IMR-90 (cell line): ENCODE results near the gene VPREB3. TPM values are rescaled to one million over a fixed set of nuclear protein-coding genes. Genes with fewer than 3 reads are reported as not detected.
A peak's percentile ranks its signal among the peaks of the same experiment; 100 is the strongest.

Source experiments
- ATAC-seq: fragments of 200-7000 bp; cut with Tn5 transposase; 2 replicates; pipeline ENCODE4 v1.9.1; 2020; ENCODE audit warnings: low read depth, mild to moderate bottlenecking, moderate library complexity
- BruUV-seq: library from RNA; stranded (reverse); fragments of 400-500 nt; replicated peaks from 2 replicates; lab custom pipeline; 2021; lab: Mats Ljungman, UMichigan
- CTCF ChIA-PET: fragments of 300-600 bp; formaldehyde crosslinking; extraction: SDS; loops from one replicate; lab custom pipeline; 2021; ENCODE audit warnings: antibody characterized with exemption; lab: Yijun Ruan, JAX
- POLR2A ChIA-PET: fragments of 300-600 bp; sonication (Branson Sonifier 250); formaldehyde crosslinking; loops from one replicate; lab custom pipeline; 2022; ENCODE audit warnings: antibody characterized with exemption; ENCODE audit not compliant: unreplicated experiment; lab: Charles Lee
- DNase-seq: peaks from one replicate; pipeline ENCODE4 v3.0.0; 2013
- H2AFZ ChIP-seq: replicated peaks from 2 replicates; pipeline ENCODE3; 2013; ENCODE audit warnings: low read length, mild to moderate bottlenecking; ENCODE audit not compliant: poor library complexity
- H2AK5ac ChIP-seq: 2 replicates; pipeline ENCODE4 v1.6.1; 2013; ENCODE audit warnings: low read depth, low read length, inconsistent platforms
- H2AK9ac ChIP-seq: replicated peaks from 2 replicates; pipeline ENCODE3; 2013; ENCODE audit warnings: mild to moderate bottlenecking, low read depth, low read length, moderate library complexity; ENCODE audit not compliant: poor library complexity
- H2BK120ac ChIP-seq: 2 replicates; pipeline ENCODE4 v1.6.1; 2013; ENCODE audit warnings: low read depth, low read length, inconsistent platforms
- H2BK15ac ChIP-seq: 3 replicates; pipeline ENCODE4 v1.6.1; 2013; ENCODE audit warnings: low read depth, low read length, inconsistent platforms
- H2BK20ac ChIP-seq: 2 replicates; pipeline ENCODE4 v1.6.1; 2013; ENCODE audit warnings: low read depth, mild to moderate bottlenecking, inconsistent platforms, low read length, moderate library complexity
- H2BK5ac ChIP-seq: 2 replicates; pipeline ENCODE4 v1.6.1; 2013; ENCODE audit warnings: mild to moderate bottlenecking, low read depth, low read length, inconsistent platforms; ENCODE audit not compliant: poor library complexity, severe bottlenecking
- H3K14ac ChIP-seq: replicated peaks from 2 replicates; pipeline ENCODE4 v1.6.1; 2013; ENCODE audit warnings: low read depth, low read length, inconsistent platforms
- H3K18ac ChIP-seq: 2 replicates; pipeline ENCODE4 v1.6.1; 2013; ENCODE audit warnings: low read depth, low read length, control low read depth
- H3K23ac ChIP-seq: 2 replicates; pipeline ENCODE4 v1.6.1; 2013; ENCODE audit warnings: low read depth, low read length, inconsistent platforms
- H3K27ac ChIP-seq: 2 replicates; pipeline ENCODE4 v1.5.1; 2013; ENCODE audit warnings: mild to moderate bottlenecking, control low read depth, low read length; ENCODE audit not compliant: insufficient read depth
- H3K27me3 ChIP-seq: 2 replicates; pipeline ENCODE4 v1.6.1; 2013; ENCODE audit warnings: low read length; ENCODE audit not compliant: control insufficient read depth, insufficient read depth
- H3K36me3 ChIP-seq: 2 replicates; pipeline ENCODE4 v1.6.1; 2013; ENCODE audit warnings: low read length, mixed read lengths; ENCODE audit not compliant: control insufficient read depth, insufficient read depth
- H3K4ac ChIP-seq: 2 replicates; pipeline ENCODE4 v1.6.1; 2013; ENCODE audit warnings: low read depth, low read length, inconsistent platforms
- H3K4me1 ChIP-seq: 2 replicates; pipeline ENCODE4 v1.6.1; 2013; ENCODE audit warnings: low read length, mixed read lengths; ENCODE audit not compliant: control insufficient read depth, insufficient read depth
- H3K4me2 ChIP-seq: 2 replicates; pipeline ENCODE4 v1.6.1; 2013; ENCODE audit warnings: low read depth, mild to moderate bottlenecking, control low read depth, low read length, moderate library complexity
- H3K4me3 ChIP-seq: 2 replicates; pipeline ENCODE4 v1.5.1; 2013; ENCODE audit warnings: low read depth, mild to moderate bottlenecking, control low read depth, low read length, moderate library complexity; ENCODE audit not compliant: insufficient read depth
- H3K56ac ChIP-seq: 2 replicates; pipeline ENCODE4 v1.6.1; 2013; ENCODE audit warnings: low read length, inconsistent platforms; ENCODE audit not compliant: insufficient read depth; ENCODE audit errors: extremely low read depth
- H3K79me1 ChIP-seq, 2 experiments: 2 replicates each; pipeline ENCODE4 v1.6.1; 2013; ENCODE audit warnings: low read length in 2 of 2, inconsistent platforms in 1 of 2, low read depth in 1 of 2
- H3K9ac ChIP-seq: 2 replicates; pipeline ENCODE4 v1.6.1; 2013; ENCODE audit warnings: low read depth, low read length, control low read depth
- H3K9me1 ChIP-seq: 2 replicates; pipeline ENCODE4 v1.6.1; 2013; ENCODE audit warnings: low read length, inconsistent platforms; ENCODE audit not compliant: insufficient read depth
- H3K9me3 ChIP-seq: 2 replicates; pipeline ENCODE4 v1.6.1; 2013; ENCODE audit warnings: low read length; ENCODE audit not compliant: control insufficient read depth, insufficient read depth
- H4K20me1 ChIP-seq: 2 replicates; pipeline ENCODE4 v1.6.1; 2013; ENCODE audit warnings: low read length, inconsistent platforms; ENCODE audit not compliant: insufficient read depth
- H4K5ac ChIP-seq: 2 replicates; pipeline ENCODE4 v1.6.1; 2013; ENCODE audit warnings: mild to moderate bottlenecking, low read depth, low read length, control low read depth
- H4K8ac ChIP-seq, 2 experiments: 2 replicates each; pipeline ENCODE4 v1.6.1; 2013; ENCODE audit warnings: low read depth in 2 of 2, low read length in 2 of 2, control low read depth in 1 of 2, inconsistent platforms in 1 of 2
- H4K91ac ChIP-seq: 2 replicates; pipeline ENCODE4 v1.6.1; 2013; ENCODE audit warnings: low read depth, low read length, inconsistent platforms; ENCODE audit not compliant: insufficient read depth
- BHLHE40 ChIP-seq: fragments of 150-350 bp; IDR thresholded peaks from 2 replicates; pipeline ENCODE4 v1.6.1; 2016; ENCODE audit warnings: mild to moderate bottlenecking, low read depth, low read length
- CEBPB ChIP-seq: IDR thresholded peaks from 2 replicates; pipeline ENCODE4 v1.6.1; 2012; ENCODE audit warnings: low read depth, low read length, improper control_type of control experiment
- CHD1 ChIP-seq: IDR thresholded peaks from 2 replicates; pipeline ENCODE4 v1.6.1; 2012; ENCODE audit warnings: low read depth, low read length, improper control_type of control experiment
- FOS ChIP-seq: fragments of 150-350 bp; IDR thresholded peaks from 2 replicates; pipeline ENCODE4 v1.6.1; 2016; ENCODE audit warnings: low read depth, low read length
- POLR2A ChIP-seq: IDR thresholded peaks from 2 replicates; pipeline ENCODE4 v1.6.1; 2012; ENCODE audit warnings: mild to moderate bottlenecking, low read depth, low read length
- RAD21 ChIP-seq: IDR thresholded peaks from 2 replicates; pipeline ENCODE4 v1.6.1; 2012; ENCODE audit warnings: low read length, improper control_type of control experiment
- USF2 ChIP-seq: fragments of 150-350 bp; IDR thresholded peaks from 2 replicates; pipeline ENCODE4 v1.6.1; 2017; ENCODE audit warnings: mild to moderate bottlenecking, antibody characterized with exemption, low read length, low read depth
- WGBS, 2 experiments: methylation state at CpG; one replicate each; pipeline versions ENCODE4 v1.1.5 to v1.1.7; 2013; ENCODE audit warnings: missing lambda C conversion rate in 2 of 2; ENCODE audit not compliant: insufficient read length in 1 of 2; ENCODE audit errors: extremely low coverage in 2 of 2; 5-methylcytosine and 5-hydroxymethylcytosine counted together
- dilution Hi-C: fragments of 300-500 bp; cut with HindIII; formaldehyde crosslinking; loops from one replicate; pipeline ENCODE4 v1.14.3; 2018; ENCODE audit warnings: low sequenced_read_pairs; ENCODE audit not compliant: unreplicated experiment
- in situ Hi-C: fragments of 300-500 bp; cut with MboI; formaldehyde crosslinking; loops from 3 replicates; pipeline ENCODE4 v1.14.3; 2019; ENCODE audit warnings: low sequenced_read_pairs, inconsistent platforms, mixed read lengths
- intact Hi-C: fragments of 100-400 bp; cut with micrococcal nuclease; formaldehyde crosslinking; loops from 2 replicates; pipeline ENCODE4 v1.10.0; 2022
- polyA plus RNA-seq, 3 experiments: library from polyadenylated mRNA; depleted of rRNA; stranded (reverse); fragments of >200 nt; gene quantifications; 2 replicates each; pipeline ENCODE4 v1.2.3, GENCODE V29; 2012; ENCODE audit warnings: low replicate concordance in 1 of 3
- total RNA-seq: library from RNA; depleted of rRNA; stranded (reverse); fragments of >200 nt; gene quantifications from 2 replicates; pipeline ENCODE4 v1.2.3, GENCODE V29; 2012

VPREB3 gene
- total and polyA plus RNA-seq, 2 of the 4 experiments (the other 2 are of a cell fraction), result not detected

DNA sequence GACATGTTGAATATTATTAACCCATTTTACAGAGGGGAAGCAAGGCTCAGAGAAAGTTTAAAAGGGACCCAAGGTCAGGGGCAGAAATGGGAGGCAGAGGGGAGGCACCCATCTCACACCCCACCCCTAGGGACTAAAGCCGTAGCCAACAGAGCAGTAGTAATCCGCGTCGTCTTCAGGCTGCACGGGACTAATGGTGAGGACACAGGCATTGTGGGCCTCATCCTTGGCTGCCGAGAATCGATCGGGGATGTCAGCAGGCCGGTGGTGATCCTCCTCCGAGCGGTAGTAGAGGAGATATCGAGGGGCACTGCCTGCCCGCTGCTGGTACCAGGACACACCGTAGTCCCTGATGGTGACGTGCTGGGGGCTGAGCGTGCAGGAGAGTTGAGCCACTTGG lies 1.5 kb downstream of the VPREB3 start:
- DNase-seq (no peak), ATAC-seq (no peak)
- BruUV-seq, result no TSS peak
- dilution Hi-C loops, result no loop called here
- H3K4ac ChIP-seq, result no peak overlapping the region
- no peak for TF ChIP-seq CEBPB
- no peak for TF ChIP-seq FOS
- TF ChIP-seq POLR2A, result no peak
- TF ChIP-seq CHD1, result no peak
- no peak for TF ChIP-seq BHLHE40
- TF ChIP-seq USF2, result no peak
- TF ChIP-seq RAD21, result no peak
- no peak overlapping the region for H3K23ac ChIP-seq
- no peak overlapping the region for H3K4me2 ChIP-seq
- intact Hi-C loops, result no loop called here
- no peak overlapping the region for H2AK5ac ChIP-seq
- peak overlapping the region; percentile 8 for H2AFZ ChIP-seq
- H4K91ac ChIP-seq, result no peak overlapping the region
- no peak overlapping the region for H3K4me3 ChIP-seq
- no peak overlapping the region for H2BK120ac ChIP-seq
- ChIA-PET POLR2A (interaction anchor here (0.5 kb wide), 1 partner anchor 97 kb away, joined by 3 read pairs; no protein-coding TSS in a partner anchor), CTCF (no interaction called here)
- no peak overlapping the region for H2BK5ac ChIP-seq
- no peaks in the 10 kb centered on the region for H3K36me3 ChIP-seq
- H4K20me1 ChIP-seq, result no peaks in the 10 kb centered on the region
- peaks cover 5% of the 10 kb centered on the region for H3K9me1 ChIP-seq
- no peak overlapping the region for H3K18ac ChIP-seq
- no peak overlapping the region for H3K56ac ChIP-seq
- no peak overlapping the region for H3K14ac ChIP-seq
- H3K9ac ChIP-seq, result no peak overlapping the region
- H3K27ac ChIP-seq, result no peak overlapping the region
- peaks cover 4% of the 10 kb centered on the region for H3K4me1 ChIP-seq
- no peak overlapping the region for H2BK15ac ChIP-seq
- H4K8ac ChIP-seq, result no peak overlapping the region
- no peak overlapping the region for H4K5ac ChIP-seq
- H2BK20ac ChIP-seq, result no peak overlapping the region
- H2AK9ac ChIP-seq, result no peak overlapping the region
- 87% methylated on average over 4 of the region's 16 CpGs; no CpG with 5 or more reads in 1 of the 2 experiments for WGBS, 2 experiments
- in situ Hi-C loops, result no loop called here
- H3K27me3 ChIP-seq, result 0 out of 2 replicates have a peak, but pooled peaks cover 1% of the 10 kb centered on the region
- H3K79me1 ChIP-seq, result peaks cover 8 to 20% of the 10 kb centered on the region in 2 experiments; a peak in 3 of 4 replicates
- no peaks in the 10 kb centered on the region for H3K9me3 ChIP-seq
